GM18858 (cell line): Measurements from ENCODE around the gene URGCP.
"Not testable (repeated sequence)": the region's sequence is repeated elsewhere in the genome, so short reads cannot be mapped to it uniquely, and the experiment has no call there.

Experiments used
- ATAC-seq: cut with Tn5 transposase; IDR thresholded peaks from one replicate; pipeline ENCODE4 v1.9.1; 2021; ENCODE audit not compliant: unreplicated experiment

The URGCP gene

GRCh38 chr7:43843296-43843695 is 63.1 kb downstream of the URGCP start:
- no peak for ATAC-seq

- no peak for ATAC-seq
Observed at GRCh38 chr7:43838201-43838658, 68.2 kb downstream of the URGCP start.

- peak; percentile 37 for ATAC-seq
Observed at GRCh38 chr7:43834463-43835251, 71.7 kb downstream of the URGCP start.

GRCh38 chr7:43830917-43831316 is 75.5 kb downstream of the URGCP start:
- not testable (repeated sequence) for ATAC-seq
